OCI-LY1 (cell line): ENCODE data around the gene SMIM7.

Experiments
- H2AFZ ChIP-seq: fragments of 200-600 bp; sonication (generic), shearing (Covaris generic); 2 replicates; pipeline ENCODE4 v1.6.0; 2014; ENCODE audit warnings: antibody characterized with exemption, mild to moderate bottlenecking, low read length
- H3F3A ChIP-seq: fragments of 200-600 bp; sonication (generic), shearing (Covaris generic); 2 replicates; pipeline ENCODE4 v1.6.0; 2014; ENCODE audit warnings: mild to moderate bottlenecking, antibody characterized with exemption, low read length, moderate library complexity; ENCODE audit not compliant: insufficient read depth
- H3K27ac ChIP-seq: fragments of 200-600 bp; sonication (generic); 2 replicates; pipeline ENCODE4 v1.5.1; 2014; ENCODE audit warnings: low read length, mixed run types, mild to moderate bottlenecking, low read depth; ENCODE audit not compliant: poor library complexity, severe bottlenecking
- H3K27me3 ChIP-seq: fragments of 200-600 bp; sonication (generic); 2 replicates; pipeline ENCODE4 v1.6.0; 2014; ENCODE audit warnings: antibody characterized with exemption, mild to moderate bottlenecking, low read length, moderate library complexity; ENCODE audit not compliant: insufficient read depth
- H3K36me3 ChIP-seq: fragments of 200-600 bp; sonication (generic); 2 replicates; pipeline ENCODE4 v1.6.1; 2014; ENCODE audit warnings: mild to moderate bottlenecking, antibody characterized with exemption, low read length, moderate library complexity, mixed read lengths; ENCODE audit not compliant: insufficient read depth
- H3K4me1 ChIP-seq: fragments of 200-600 bp; sonication (generic); 2 replicates; pipeline ENCODE4 v1.5.1; 2014; ENCODE audit warnings: mild to moderate bottlenecking, low read length, moderate library complexity; ENCODE audit not compliant: insufficient read depth, severe bottlenecking
- H3K4me2 ChIP-seq: fragments of 200-600 bp; sonication (generic), shearing (Covaris generic); 2 replicates; pipeline ENCODE4 v1.6.1; 2014; ENCODE audit warnings: low read length
- H3K4me3 ChIP-seq: fragments of 200-600 bp; sonication (generic); 2 replicates; pipeline ENCODE4 v1.5.1; 2014; ENCODE audit warnings: low read length, low read depth, mild to moderate bottlenecking, mixed read lengths; ENCODE audit not compliant: poor library complexity, severe bottlenecking
- H3K79me2 ChIP-seq: fragments of 200-600 bp; shearing (Covaris generic); 2 replicates; pipeline ENCODE4 v1.6.1; 2016; ENCODE audit warnings: mixed run types, low read length, mixed read lengths; ENCODE audit not compliant: insufficient read depth
- H3K9ac ChIP-seq: fragments of 200-600 bp; sonication (generic), shearing (Covaris generic); 2 replicates; pipeline ENCODE4 v1.6.1; 2014; ENCODE audit warnings: mild to moderate bottlenecking, low read length, mixed read lengths
- H3K9me2 ChIP-seq: fragments of 200-600 bp; sonication (generic), shearing (Covaris generic); 2 replicates; pipeline ENCODE4 v1.6.1; 2014; ENCODE audit warnings: low read depth, mild to moderate bottlenecking, low read length, mixed read lengths
- H3K9me3 ChIP-seq: fragments of 200-600 bp; shearing (Covaris generic); 2 replicates; pipeline ENCODE4 v1.6.1; 2014; ENCODE audit warnings: low read length, mixed read lengths
- H4K20me1 ChIP-seq: fragments of 200-600 bp; sonication (generic), shearing (Covaris generic); 2 replicates; pipeline ENCODE4 v1.6.0; 2016; ENCODE audit warnings: mild to moderate bottlenecking, low read length; ENCODE audit not compliant: insufficient read depth
- CTCF ChIP-seq: fragments of 200-600 bp; sonication (generic), shearing (Covaris generic); IDR thresholded peaks from 2 replicates; pipeline ENCODE4 v1.5.1; 2017; ENCODE audit warnings: mild to moderate bottlenecking, antibody characterized with exemption, low read length, moderate library complexity, mixed read lengths
- EZH2 ChIP-seq: fragments of 200-600 bp; sonication (generic), shearing (Covaris generic); IDR thresholded peaks from 2 replicates; pipeline ENCODE4 v1.8.0; 2017; ENCODE audit warnings: borderline replicate concordance, mixed run types, mild to moderate bottlenecking, antibody characterized with exemption, low read length, moderate library complexity, mixed read lengths

The SMIM7 gene

GRCh38 chr19:16620018-16620417, 39.9 kb downstream of the SMIM7 start:
- Histone ChIP-seq H3K27ac (peak overlapping the region; percentile 56), H3K9ac (no peak overlapping the region; the same call in 1 of the 2 replicates)

GRCh38 chr19:16619457-16619856, 40.5 kb downstream of the SMIM7 start:
- Histone ChIP-seq H3K9ac (peak overlapping the region; percentile 6; the same call in 1 of the 2 replicates), H3K9me3 (no peaks in the 10 kb centered on the region), H3K27me3 (no peaks in the 10 kb centered on the region), H3K4me1 (peaks cover 97% of the 10 kb centered on the region), H3K4me3 (peak overlapping the region; percentile 6), H4K20me1 (no peaks in the 10 kb centered on the region), H3K9me2 (no peaks in the 10 kb centered on the region), H3K27ac (peak overlapping the region; percentile 56), H3K79me2 (peaks cover 99% of the 10 kb centered on the region), H2AFZ (no peak overlapping the region), H3F3A (no peaks in the 10 kb centered on the region), H3K36me3 (peaks cover 17% of the 10 kb centered on the region; the same call in 1 of the 2 replicates), H3K4me2 (peak overlapping the region; percentile 62; the same call in 1 of the 2 replicates)
- TF ChIP-seq EZH2 = no peak
- TF ChIP-seq CTCF = no peak

More at GRCh38 chr19:16620018-16620417, 39.9 kb downstream of the SMIM7 start:
- Histone ChIP-seq H3K9me2 (no peaks in the 10 kb centered on the region), H2AFZ (no peak overlapping the region), H3K4me1 (peaks cover 100% of the 10 kb centered on the region), H3K4me2 (peak overlapping the region; percentile 62; the same call in 1 of the 2 replicates), H4K20me1 (no peaks in the 10 kb centered on the region), H3K4me3 (no peak overlapping the region), H3K79me2 (peaks cover 99% of the 10 kb centered on the region), H3F3A (no peaks in the 10 kb centered on the region), H3K9me3 (no peaks in the 10 kb centered on the region), H3K36me3 (peaks cover 21% of the 10 kb centered on the region; the same call in 1 of the 2 replicates), H3K27me3 (no peaks in the 10 kb centered on the region)
- TF ChIP-seq EZH2 (no peak), CTCF (no peak)

- Histone ChIP-seq H3K27ac (peak overlapping the region; percentile 56), H3K4me1 (peaks cover 90% of the 10 kb centered on the region), H3K9me2 (no peaks in the 10 kb centered on the region), H3K27me3 (no peaks in the 10 kb centered on the region), H4K20me1 (no peaks in the 10 kb centered on the region), H3K9ac (peak overlapping the region; percentile 44; the same call in 1 of the 2 replicates), H3K9me3 (no peaks in the 10 kb centered on the region), H2AFZ (no peak overlapping the region), H3K4me3 (peak overlapping the region; percentile 20), H3K79me2 (peaks cover 99% of the 10 kb centered on the region), H3K4me2 (peak overlapping the region; percentile 62), H3K36me3 (peaks cover 8% of the 10 kb centered on the region; the same call in 1 of the 2 replicates), H3F3A (no peaks in the 10 kb centered on the region)
- TF ChIP-seq CTCF = no peak
- no peak for TF ChIP-seq EZH2
These were observed 41.7 kb downstream of the SMIM7 start for GRCh38 chr19:16618248-16618647.
